Coronary artery (tissue), 2 donors: Measurements from ENCODE around the gene PLCL1.
A peak's percentile ranks its signal among the peaks of the same experiment; 100 is the strongest.

ENCODE experiments used
- DNase-seq: peaks from one replicate; pipeline ENCODE4 v3.0.0-alpha.2; 2017; ENCODE audit warnings: low spot score
- H3K27ac ChIP-seq, 2 donors: fragments of 200-600 bp; sonication (generic); one replicate each; pipeline ENCODE4 v1.5.1; 2016 to 2019
- H3K4me3 ChIP-seq: fragments of 200-600 bp; sonication (generic); 2 replicates; pipeline ENCODE4 v1.5.1; 2016; ENCODE audit warnings: mild to moderate bottlenecking, moderate library complexity
- TF ChIP-seq, protein P1 (sequence below): fragments of 200-600 bp; sonication (generic); IDR thresholded peaks from one replicate; pipeline ENCODE4 v1.5.1; 2019; ENCODE audit warnings: antibody characterized with exemption

PLCL1 gene

DNA sequence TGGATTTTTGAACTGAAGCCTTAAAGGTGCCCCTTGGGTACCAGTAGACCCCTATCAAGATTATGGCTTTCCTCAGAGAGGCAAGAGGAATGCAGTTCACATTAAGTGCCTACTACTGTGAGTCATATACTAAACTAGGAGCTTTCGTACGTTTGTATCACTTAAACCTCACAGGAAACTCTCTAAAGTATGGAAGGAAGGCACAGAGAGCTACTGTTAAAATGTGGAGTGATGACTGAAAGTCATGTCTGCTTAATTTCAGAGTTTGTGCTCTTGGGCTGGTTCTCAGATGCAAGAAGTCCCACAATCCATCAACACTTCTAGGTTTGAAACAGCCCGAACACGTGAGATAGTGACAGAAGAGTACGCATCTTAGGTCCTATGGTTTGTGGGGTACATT lies 4.7 kb downstream of the PLCL1 start:
- Histone ChIP-seq H3K27ac (peak overlapping the region in 1 of 2 donors; percentile 4), H3K4me3 (no peak overlapping the region)
- DNase-seq = no peak
- TF ChIP-seq, protein P1, sequence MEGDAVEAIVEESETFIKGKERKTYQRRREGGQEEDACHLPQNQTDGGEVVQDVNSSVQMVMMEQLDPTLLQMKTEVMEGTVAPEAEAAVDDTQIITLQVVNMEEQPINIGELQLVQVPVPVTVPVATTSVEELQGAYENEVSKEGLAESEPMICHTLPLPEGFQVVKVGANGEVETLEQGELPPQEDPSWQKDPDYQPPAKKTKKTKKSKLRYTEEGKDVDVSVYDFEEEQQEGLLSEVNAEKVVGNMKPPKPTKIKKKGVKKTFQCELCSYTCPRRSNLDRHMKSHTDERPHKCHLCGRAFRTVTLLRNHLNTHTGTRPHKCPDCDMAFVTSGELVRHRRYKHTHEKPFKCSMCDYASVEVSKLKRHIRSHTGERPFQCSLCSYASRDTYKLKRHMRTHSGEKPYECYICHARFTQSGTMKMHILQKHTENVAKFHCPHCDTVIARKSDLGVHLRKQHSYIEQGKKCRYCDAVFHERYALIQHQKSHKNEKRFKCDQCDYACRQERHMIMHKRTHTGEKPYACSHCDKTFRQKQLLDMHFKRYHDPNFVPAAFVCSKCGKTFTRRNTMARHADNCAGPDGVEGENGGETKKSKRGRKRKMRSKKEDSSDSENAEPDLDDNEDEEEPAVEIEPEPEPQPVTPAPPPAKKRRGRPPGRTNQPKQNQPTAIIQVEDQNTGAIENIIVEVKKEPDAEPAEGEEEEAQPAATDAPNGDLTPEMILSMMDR = no peak

DNA sequence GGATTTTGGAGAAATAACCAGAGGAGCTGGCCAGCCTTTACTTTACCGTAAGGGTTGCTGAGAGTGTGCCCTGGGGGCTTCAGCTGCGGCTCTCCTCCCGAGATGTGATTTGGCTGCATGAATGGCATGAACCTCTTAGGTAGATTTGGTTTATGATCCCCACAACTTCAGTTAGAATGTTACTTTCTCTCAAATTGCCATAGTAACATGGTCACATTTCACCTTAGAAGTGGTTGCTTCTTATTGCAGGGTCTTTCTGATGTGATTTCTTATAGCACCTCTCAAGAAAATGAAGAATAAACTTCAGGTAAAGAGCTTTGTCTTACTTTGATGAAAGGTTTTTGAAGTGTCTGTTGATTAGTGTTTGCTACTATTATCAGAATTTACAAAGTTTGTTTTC lies 5.6 kb downstream of the PLCL1 start:
- TF ChIP-seq, protein P1 = no peak
- no peak overlapping the region for H3K27ac ChIP-seq
- no peak overlapping the region for H3K4me3 ChIP-seq
- no peak for DNase-seq

DNA sequence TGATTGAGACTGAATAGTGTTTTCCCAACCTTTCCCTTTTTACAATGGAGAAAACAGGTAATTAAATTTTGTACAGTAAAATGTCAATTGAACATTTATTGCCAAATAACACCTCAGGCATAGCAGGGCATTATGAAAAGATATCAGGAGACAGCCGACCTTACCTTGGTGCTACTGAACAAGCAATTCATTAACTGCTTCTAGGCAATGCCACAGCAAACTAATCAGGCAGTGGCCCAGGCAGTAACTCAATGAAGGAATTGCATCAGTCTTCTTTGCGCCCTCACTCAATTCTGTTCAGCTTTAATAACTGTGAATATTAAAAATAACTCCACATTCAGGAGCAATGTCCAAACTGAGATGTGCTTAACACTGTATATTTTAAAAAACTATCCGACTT lies 6.1 kb downstream of the PLCL1 start:
- TF ChIP-seq, protein P1 = no peak
- no peak overlapping the region for H3K4me3 ChIP-seq
- H3K27ac ChIP-seq = no peak overlapping the region
- DNase-seq = no peak

DNA sequence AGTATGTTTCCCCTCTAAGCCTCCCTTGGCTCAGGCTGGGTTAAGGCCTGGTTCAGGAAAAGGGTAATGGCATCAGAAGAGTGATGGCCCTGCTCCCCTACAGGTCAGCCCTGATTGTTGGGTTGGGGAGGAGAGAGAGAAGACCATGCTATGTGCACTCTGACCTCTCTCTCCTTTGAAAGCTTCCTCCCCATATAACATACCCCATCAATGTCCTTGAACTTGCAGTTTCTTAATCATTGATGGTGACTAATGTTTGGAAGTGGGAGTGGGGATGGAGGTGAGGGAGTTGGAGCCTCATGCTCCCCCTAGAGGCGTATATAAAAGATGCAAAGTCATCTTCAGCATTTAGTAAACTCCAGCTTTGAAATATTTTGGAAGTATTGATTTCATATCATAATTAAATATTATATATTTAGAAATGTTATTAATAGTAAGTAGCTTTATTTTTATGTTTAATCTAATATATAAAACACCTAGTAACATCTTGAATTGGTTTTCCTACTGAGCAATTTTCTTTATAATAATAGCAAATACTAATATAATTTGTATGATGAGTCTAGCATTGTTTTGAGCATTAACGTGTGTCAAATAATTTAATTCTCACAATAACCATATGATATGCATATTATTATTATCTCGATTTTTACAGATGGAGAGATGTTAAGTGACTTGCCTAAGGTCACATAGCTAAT lies 8.8 kb downstream of the PLCL1 start:
- TF ChIP-seq, protein P1 = no peak
- Histone ChIP-seq H3K4me3 (no peak overlapping the region), H3K27ac (no peak overlapping the region)
- DNase-seq = no peak

DNA sequence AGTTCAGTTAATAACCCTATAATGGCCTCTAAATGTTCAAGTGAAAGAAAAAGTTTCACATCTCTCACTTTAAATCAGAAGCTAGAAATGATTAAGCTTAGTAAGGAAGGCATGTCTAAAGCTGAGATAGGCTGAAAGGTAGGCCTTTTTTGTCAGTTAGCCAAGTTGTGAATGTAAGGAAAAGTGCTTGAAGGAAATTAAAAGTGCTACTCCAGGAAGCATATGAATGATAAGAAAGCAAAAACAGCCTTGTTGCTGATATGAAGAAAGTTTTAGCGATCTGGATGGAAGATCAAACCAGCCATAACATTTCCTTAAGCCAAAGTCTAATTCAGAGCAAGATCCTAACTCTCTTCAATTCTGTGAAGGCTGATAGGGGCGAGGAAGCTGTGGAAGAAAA lies 10.1 kb downstream of the PLCL1 start:
- DNase-seq = no peak
- Histone ChIP-seq H3K27ac (no peak overlapping the region), H3K4me3 (no peak overlapping the region)
- TF ChIP-seq, protein P1 = no peak

DNA sequence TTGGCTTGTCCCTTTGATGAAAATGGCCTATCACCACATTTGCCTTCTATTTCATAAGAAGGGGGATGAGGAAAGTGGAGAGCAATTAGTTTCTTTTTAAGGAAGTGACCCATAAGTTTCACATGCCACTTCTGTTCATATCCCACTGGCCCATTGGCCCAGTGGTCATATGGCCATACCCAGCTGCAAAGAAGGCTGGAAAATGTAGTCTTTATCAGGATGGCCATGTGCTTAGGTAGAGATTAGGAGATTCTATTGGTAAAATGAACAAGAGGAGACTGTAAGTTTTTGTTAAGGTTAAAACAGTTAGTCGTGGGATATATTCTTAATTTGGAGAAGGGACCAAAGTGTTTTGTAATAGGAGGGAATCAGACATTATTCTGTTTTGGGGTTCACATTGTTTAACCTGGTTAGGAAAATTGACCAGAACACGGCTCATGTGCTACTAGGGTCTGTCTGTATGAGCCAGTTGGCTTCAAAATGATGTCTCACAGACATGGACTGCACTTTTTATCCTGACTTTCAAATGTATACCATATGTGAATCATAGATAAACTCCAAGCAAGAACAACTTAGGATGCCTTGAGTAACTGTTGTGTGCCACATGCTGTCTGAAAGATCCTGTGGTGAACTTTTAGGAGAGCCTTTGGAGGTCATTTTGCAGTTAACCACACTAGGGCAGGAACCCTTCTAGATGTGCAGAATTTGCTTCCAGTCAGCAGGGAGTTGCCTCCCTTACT lies 17.3 kb downstream of the PLCL1 start:
- H3K4me3 ChIP-seq = no peak overlapping the region
- no peak overlapping the region for H3K27ac ChIP-seq
- no peak for DNase-seq
- TF ChIP-seq, protein P1 = no peak

DNA sequence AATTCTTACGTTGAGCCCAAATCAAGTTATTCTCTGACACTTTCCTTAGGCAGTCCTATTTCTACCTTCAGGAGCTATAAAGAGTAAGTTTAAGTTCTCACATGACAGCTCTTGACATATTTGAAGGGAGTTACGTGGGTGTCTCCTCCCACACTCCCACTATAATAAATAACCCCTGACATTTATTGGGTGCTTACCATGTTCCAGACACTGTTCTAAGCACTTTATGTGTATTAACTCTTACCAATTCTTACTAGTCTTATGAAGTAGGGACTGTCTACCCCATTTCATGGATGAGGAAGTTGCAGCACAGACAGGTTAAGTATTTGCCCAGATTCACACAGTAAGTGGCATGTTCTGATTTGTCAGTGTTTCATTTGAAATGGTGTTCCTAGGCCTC lies 17.9 kb downstream of the PLCL1 start:
- no peak for DNase-seq
- Histone ChIP-seq H3K27ac (no peak overlapping the region), H3K4me3 (no peak overlapping the region)
- TF ChIP-seq, protein P1 = no peak
